ENCODE results near the gene MPST.
"Not testable (repeated sequence)": the region's sequence is repeated elsewhere in the genome, so short reads cannot be mapped to it uniquely, and the experiment has no call there.

Gene MPST

GRCh38 chr22:37019309-37020191 is at the start of gene MPST, which contains the start of gene TST:
Gene MPST, plus strand, starts transcription at chr22:37019742. Its CDS starts 95 bp downstream, at chr22:37019837.
Gene TST, minus strand, starts transcription at chr22:37019447. Its CDS starts 715 bp downstream, at chr22:37018732.
- peak; percentile 24 for DNase-seq

GRCh38 chr22:36971341-36972125 is 48.0 kb upstream of the MPST start:
- DNase-seq = no peak

DNA sequence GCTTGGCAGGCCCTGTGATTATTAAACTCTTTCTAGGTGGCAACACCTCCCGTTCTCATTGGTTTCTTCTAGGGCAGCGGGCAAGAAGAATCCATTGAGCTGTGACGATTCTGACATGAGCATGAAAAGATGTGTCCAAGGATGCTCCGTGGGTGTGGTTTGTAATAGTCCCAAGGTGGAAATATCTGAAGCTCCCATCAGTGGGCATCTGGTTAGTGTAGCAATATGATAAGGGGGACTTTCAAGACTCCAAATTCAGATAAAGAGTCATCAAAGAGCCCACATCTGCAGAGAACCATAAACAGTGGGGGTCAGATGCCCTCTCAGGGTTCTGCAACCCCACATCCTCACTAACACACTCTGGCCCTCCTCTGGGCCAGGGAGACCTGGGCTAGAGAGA is 42.9 kb upstream of the MPST start:
- DNase-seq = no peak

DNA sequence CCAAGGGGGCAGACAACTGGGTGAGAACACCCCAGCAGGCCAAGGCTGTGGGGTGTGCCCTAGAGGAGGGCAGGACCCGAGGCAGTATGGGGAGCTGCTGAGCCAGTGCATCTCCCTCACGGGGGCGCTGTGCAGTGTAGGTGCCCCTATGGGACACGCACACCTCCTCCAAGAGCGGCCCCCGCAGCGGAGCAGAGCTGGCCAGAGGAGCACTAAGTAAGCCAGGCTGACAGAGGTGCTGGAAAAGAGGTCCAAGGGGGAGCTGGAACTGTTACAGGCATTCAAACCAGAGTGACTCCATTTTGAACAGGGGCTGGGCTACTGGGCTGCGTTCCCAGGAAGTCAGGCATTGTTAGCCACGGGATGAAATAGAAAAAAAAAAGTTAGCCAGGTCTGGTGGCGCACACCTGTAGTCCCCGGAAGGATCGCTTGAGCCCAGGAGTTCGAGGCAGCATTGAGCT is 42.1 kb upstream of the MPST start:
- DNase-seq = peak; percentile 76

- DNase-seq = peak; percentile 83
Observed at GRCh38 chr22:36977947-36978660, 41.4 kb upstream of the MPST start.

DNA sequence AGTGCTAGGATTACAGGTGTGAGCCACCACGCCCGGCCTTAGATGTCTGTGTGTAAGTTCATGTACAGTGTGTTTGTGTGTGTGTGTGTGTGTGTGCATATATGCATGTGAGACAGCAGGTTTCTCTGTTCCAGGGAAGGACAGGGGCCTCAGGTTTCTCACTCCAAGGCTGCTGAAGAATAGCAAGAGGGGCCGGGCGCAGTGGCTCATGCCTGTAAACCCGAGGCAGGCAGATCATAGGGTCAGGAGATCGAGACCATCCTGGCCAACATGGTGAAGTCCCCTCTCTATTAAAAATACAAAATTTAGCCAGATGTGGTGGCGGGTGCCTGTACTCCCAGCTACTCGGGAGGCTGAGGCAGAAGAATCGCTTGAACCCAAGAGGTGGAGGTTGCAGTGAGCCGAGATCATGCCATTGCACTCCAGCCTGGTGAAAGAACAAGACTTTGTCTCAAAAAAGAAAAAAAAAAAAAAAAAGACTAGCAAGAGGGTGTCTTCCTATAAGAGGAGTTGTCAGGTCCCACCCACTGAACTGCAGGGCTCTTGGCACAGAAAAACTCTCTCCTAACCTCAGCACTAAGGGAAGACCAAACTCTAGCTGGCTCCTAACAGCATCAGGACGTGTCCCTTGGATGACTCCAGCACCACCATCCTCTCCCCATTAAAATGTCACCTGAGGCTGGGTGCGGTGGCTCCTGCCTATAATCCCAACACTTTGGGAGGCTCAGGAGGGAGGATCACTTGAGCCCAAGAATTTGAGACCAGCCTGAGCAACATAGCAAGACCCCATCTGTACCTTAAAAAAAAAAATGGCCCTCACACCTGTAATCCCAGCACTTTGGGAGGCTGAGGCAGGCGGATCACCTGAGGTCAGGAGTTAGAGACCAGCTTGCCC is 40.3 kb upstream of the MPST start:
- no peak for DNase-seq

GRCh38 chr22:36981247-36981775 is 38.2 kb upstream of the MPST start:
- DNase-seq = no peak

DNA sequence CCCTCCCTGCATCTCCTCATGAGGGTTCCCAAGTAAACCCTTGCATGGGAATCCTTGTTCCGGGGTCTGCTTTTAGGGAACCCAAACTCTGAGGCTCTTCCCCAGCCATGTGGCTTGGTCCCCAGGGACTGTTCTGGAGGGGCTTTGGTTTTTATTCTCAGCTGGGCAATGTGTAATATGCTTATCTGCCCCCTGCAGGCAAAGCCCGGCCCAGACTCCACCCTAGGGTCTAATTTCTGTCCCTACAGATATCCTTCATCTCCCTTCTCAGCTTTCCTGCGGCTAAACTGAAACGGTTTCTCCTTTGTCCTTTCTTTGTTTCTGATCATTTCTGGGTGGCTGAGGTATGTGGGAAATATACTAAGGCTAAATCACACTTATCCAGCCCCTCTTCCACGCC is 37.4 kb upstream of the MPST start:
- DNase-seq = no peak

- no peak for DNase-seq
Observed at GRCh38 chr22:36985211-36985889, 34.2 kb upstream of the MPST start.

DNA sequence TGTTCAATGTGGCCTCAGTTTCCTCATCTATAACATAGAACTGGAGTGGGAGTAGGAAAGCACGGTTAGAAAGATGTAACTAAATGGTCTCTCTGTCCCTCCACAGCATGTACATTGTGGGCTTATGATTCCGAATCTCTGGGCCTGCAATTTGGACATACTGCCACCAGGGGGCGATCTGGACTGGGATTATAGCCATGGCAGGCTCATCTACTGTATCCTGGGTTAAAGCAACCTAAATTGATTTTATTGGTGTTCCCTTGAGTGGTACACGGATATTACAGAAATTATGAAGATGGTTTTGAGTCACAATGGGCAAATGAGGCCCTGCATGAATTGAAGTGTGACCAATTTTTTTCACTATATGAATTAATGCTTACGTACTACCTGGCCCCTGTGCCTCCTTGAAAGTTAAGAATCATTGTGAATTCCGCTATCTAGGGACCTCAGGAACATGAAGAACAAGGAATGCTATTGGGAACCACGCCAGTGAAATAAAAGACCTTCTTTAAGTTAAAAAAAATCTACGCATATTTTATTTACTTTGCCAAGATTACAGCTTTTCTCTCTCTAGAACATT is 33.2 kb upstream of the MPST start:
- no peak for DNase-seq

DNA sequence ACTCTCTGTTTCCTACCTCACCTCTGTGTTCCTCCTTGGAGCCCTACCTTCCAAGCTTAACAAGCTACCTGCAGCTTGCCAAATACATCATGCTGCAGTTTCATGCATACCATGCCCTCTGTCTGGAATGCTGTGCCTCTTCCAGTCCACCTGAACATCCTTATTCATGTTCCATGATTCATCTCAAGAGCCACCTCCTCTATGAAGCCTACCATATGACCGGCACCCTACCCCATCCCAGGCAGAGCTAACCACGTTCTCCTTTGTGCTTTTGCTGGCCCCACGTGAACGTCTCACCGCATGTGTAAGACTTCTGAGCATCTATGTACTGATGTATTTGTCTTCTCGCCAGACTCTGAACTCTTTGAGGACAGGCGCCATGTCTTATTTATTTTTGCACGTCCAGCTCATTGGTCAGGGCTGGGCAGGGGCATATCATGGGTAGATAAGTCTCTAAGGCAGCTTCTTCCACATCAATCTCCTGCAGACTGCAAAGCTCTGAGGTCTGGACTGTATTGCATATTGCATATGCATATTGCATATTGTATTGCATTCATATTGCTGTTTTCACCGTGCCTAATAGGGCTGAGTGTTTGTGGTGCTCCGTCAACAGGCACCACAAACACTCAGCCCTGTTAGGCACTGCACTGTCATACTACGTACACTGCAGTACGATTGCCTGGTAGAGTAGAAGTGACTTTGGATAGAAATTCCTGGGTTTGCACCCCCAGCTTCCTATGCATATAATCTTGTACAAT is 31.3 kb upstream of the MPST start:
- DNase-seq = no peak

DNA sequence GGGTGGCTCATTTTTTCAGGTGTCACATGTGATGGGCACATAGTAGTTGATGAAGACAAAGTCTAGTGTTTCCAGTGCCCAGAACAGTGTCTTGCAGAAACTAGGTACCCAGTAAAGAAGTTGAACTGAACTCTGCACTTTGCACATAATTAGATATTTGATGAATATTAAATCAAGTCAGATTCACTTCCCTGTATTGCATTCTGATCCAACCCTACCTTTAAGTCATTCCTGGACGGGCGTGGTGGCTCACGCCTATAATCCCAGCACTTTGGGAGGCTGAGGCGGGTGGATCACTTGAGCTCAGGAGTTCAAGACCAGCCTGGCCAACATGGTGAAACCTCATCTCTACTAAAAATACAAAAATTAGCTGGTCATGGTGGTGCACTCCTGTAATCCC is 30.5 kb upstream of the MPST start:
- not testable (repeated sequence) for DNase-seq

GRCh38 chr22:36990457-36990856 is 29.1 kb upstream of the MPST start:
- no peak for DNase-seq

GRCh38 chr22:36991206-36991605 is 28.3 kb upstream of the MPST start:
- DNase-seq = no peak

- DNase-seq = no peak
Observed at GRCh38 chr22:36997746-36998145, 21.8 kb upstream of the MPST start.

- DNase-seq = no peak
Observed at GRCh38 chr22:36998620-36999351, 20.8 kb upstream of the MPST start.

DNA sequence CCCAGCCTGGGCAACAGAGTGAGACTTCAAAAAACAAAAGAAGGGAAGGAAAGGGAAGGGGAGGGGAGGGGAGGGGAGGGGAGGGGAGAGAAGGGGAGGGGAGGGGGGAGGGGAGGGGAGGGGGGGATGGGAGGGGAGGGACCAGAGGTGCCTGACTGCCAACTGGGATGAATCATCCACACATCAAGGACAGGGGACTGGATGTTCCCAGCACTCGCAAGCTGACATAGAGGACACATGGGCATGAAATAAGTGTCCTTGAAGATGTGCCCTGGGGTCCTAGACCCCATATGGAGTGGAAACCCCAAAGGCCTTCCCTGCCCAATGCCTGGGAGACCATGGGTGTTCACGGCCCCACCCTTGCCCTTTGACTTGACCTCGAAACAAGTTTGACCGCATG is 20.1 kb upstream of the MPST start:
- DNase-seq = no peak

DNA sequence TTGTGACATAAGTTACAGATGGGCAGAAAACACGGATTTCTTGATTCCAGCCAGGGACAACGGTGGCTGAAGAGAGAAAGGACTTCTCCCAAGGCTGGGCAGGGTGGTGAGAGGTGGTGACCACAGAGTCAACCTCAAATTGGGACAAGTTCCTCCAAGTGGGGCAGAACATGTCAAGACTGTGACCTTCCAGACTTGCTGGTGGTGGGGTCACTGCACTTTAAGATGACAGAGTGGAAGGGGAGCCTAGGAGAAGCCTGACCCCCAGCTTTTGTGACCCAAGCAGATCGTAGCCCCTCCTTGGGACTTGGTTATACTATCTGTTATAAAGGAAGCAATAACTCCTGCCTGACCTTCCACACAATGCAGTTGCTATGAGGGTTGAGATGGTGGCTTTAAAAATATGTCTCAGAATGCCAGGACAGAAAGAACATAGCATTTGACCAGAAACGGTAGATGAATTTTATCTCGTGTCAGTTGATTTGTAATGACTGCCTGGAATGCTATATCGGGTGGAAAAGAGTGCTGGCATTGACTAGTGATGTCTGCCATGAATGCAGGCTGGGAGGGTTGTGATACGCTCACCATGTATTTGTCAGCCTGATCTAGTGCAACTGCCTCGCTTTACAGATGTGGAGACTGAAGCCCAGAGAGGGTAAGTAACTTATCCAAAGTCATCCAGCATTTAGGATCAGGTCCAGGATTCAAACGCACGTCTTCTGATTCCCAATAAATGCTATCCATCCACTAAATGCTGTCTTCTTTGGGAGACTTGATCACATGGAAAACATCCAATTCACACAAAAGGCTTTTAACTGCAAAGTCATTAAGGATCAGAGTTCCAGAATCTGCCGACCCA is 18.6 kb upstream of the MPST start:
- DNase-seq = no peak

Data from CD4-positive, alpha-beta T cell treated with Interleukin-4 for 4 hours (primary cell).